Measurements from ENCODE around the gene S100A6. TPM values are rescaled to one million over a fixed set of nuclear protein-coding genes. Genes with fewer than 3 reads are reported as not detected.

S100A6 gene
- total RNA-seq (2021; ENCODE audit: unreplicated experiment) = 1,633 TPM
- 3,046 and 3,157 TPM in 2 replicates for polyA plus RNA-seq (2012)
- Bru-seq, nascent RNA = percentile 99 among the genes with signal in this experiment
- BruChase-seq, experiment 1, labeled RNA remaining after a 6-hour chase = percentile 99 among the genes with signal in this experiment
- percentile 99 among the genes with signal in this experiment for BruChase-seq, experiment 2, labeled RNA remaining after a 2-hour chase
- long read RNA-seq, transcript S100A6-205 (3 exons, 673 nt) = minor isoform, 6 of 581 reads
- long read RNA-seq, transcript S100A6-201 (3 exons, 665 nt) = major isoform, 528 of 581 reads
- long read RNA-seq, partial matches to known transcripts = 18 of 581 reads
- long read RNA-seq, other reads (novel, unspliced or antisense) = 26 of 581 reads

- no peaks in the 10 kb centered on the region for H3K9me2 ChIP-seq (ENCODE audit: insufficient read depth)
- H3K9ac ChIP-seq (ENCODE audit: low read length) = peak within 1 kb of the TSS; percentile 88
- H3K4me2 ChIP-seq (ENCODE audit: low read length) = peak within 1 kb of the TSS; percentile 99
- ChIA-PET RAD21 (ENCODE audit: low non-redundant PET in 1 of 2, low total read pairs in 2 of 2, uncharacterized antibody in 2 of 2, unreplicated experiment in 2 of 2) (interaction anchor here (1.0 to 1.5 kb wide), 5 partner anchors 31 to 74 kb away, joined by 3 to 5 read pairs (median 3); no protein-coding TSS in a partner anchor), CTCF (interaction anchor here (0.8 to 3.2 kb wide), 8 partner anchors 8 to 92 kb away, joined by 3 to 17 read pairs (median 6); partner anchors contain the start of gene S100A13), POLR2A (interaction anchor here (0.6 to 7.4 kb wide), 18 partner anchors 9 to 445 kb away, joined by 3 to 114 read pairs (median 14); partner anchors contain the start of genes CHTOP, S100A1, S100A13 and S100A14)
- intact Hi-C loops (cut with micrococcal nuclease) = loop anchor here (1.0 kb wide), 1 partner anchor 31 kb away; no protein-coding TSS in a partner anchor
- H3K27ac ChIP-seq (ENCODE audit: low read depth, low read length) = peak within 1 kb of the TSS; percentile 94
- DNase-seq (ENCODE audit: low read depth, low spot score) (no peak), ATAC-seq (peak; percentile 29)
- BruUV-seq (replicated peaks) = TSS peak; percentile 74
- no peaks in the 10 kb centered on the region for H3K9me3 ChIP-seq (ENCODE audit: control insufficient read depth in 1 of 2, insufficient read depth in 1 of 2, low read depth in 1 of 2, low read length in 2 of 2)
- no peaks in the 10 kb centered on the region for H4K20me1 ChIP-seq (ENCODE audit: insufficient read depth)
- H3K79me2 ChIP-seq (ENCODE audit: insufficient read depth, low read length) = peaks cover 18% of the 10 kb centered on the region
- H3K4me1 ChIP-seq (ENCODE audit: control insufficient read depth in 1 of 2, insufficient read depth in 2 of 2, low read length in 2 of 2) = peaks cover 66 to 82% of the 10 kb centered on the region in 2 experiments
- peak within 1 kb of the TSS; percentile 74 to 89 for H3K4me3 ChIP-seq (replicated peaks in 1 of 2; ENCODE audit: low read depth in 1 of 2, low read length in 2 of 2)
- H2AFZ ChIP-seq (ENCODE audit: low read depth, low read length, poor library complexity, severe bottlenecking) = no peak within 1 kb of the TSS
- no peaks in the 10 kb centered on the region for H3K27me3 ChIP-seq (ENCODE audit: insufficient read depth, low read length)
- peaks cover 0 to 5% of the 10 kb centered on the region in 2 experiments; a peak in 1 of 4 replicates for H3K36me3 ChIP-seq (ENCODE audit: control insufficient read depth in 1 of 2, insufficient read depth in 2 of 2, low read length in 2 of 2)
- no peak for TF ChIP-seq SRF (IDR thresholded peaks at IDR 0.05; ENCODE audit: low read depth)
- no peak for TF ChIP-seq FOSL1 (IDR thresholded peaks at IDR 0.05; ENCODE audit: low read depth)
- TF ChIP-seq TCF7L2 (IDR thresholded peaks at IDR 0.05; ENCODE audit: borderline replicate concordance, extremely low read depth, insufficient read depth, insufficient read length) = no peak
- TF ChIP-seq CEBPB (IDR thresholded peaks at IDR 0.05; ENCODE audit: low read depth) = no peak
- no peak for TF ChIP-seq EZH2phosphoT487 (IDR thresholded peaks at IDR 0.05; ENCODE audit: borderline replicate concordance)
- TF ChIP-seq EZH2 (IDR thresholded peaks at IDR 0.05) = no peak
- no peak; a peak in 1 of 6 replicates for TF ChIP-seq CTCF (IDR thresholded peaks at IDR 0.05 in 2 of 3, conservative IDR thresholded peaks at IDR 0.05 in 1 of 3; ENCODE audit: borderline replicate concordance in 1 of 3, insufficient read depth in 1 of 3, low read depth in 2 of 3, low read length in 2 of 3)
- TF ChIP-seq ZBTB33 (IDR thresholded peaks at IDR 0.05; ENCODE audit: extremely low read depth, insufficient replicate concordance, low read length) = no peak
- TF ChIP-seq CBX3 (IDR thresholded peaks at IDR 0.05; ENCODE audit: low read depth) = no peak
- TF ChIP-seq MAX (IDR thresholded peaks at IDR 0.05) = no peak
- TF ChIP-seq ZFX (IDR thresholded peaks at IDR 0.05) = peak; percentile 25; the same call in 1 of the 2 replicates
- peak; percentile 36 for TF ChIP-seq YY1 (IDR thresholded peaks at IDR 0.05; ENCODE audit: extremely low read depth, insufficient replicate concordance, low read depth, low read length)
- TF ChIP-seq SP1 (IDR thresholded peaks at IDR 0.05; ENCODE audit: low read depth) = no peak
- TF ChIP-seq RAD21 (IDR thresholded peaks at IDR 0.05; ENCODE audit: low read depth) = no peak
- TF ChIP-seq ATF3 (IDR thresholded peaks at IDR 0.05) = no peak
- TF ChIP-seq POLR2AphosphoS5 (IDR thresholded peaks at IDR 0.05; ENCODE audit: low read depth, low read length) = peak; percentile 98
- TF ChIP-seq EGR1 (IDR thresholded peaks at IDR 0.05; ENCODE audit: low read depth) = no peak
- TF ChIP-seq ELF1 (IDR thresholded peaks at IDR 0.05; ENCODE audit: borderline replicate concordance, low read depth) = no peak
Measured at GRCh38 chr1:153535242-153536011, at the start of gene S100A6. Gene S100A6 (minus strand): TSS chr1:153535991. CDS start chr1:153535339, 652 bp downstream.

Data from HCT116 (cell line).